Left ventricle myocardium inferior (tissue), 1 donor: Measurements from ENCODE around the gene PPP1R13L. TPM values are rescaled to one million over a fixed set of nuclear protein-coding genes. Genes with fewer than 3 reads are reported as not detected.

Source experiments
- DNase-seq: peaks from one replicate; pipeline ENCODE4 v3.0.0-alpha.2; 2020
- H3K27ac ChIP-seq: fragments of 200-600 bp; replicated peaks from 2 replicates; pipeline ENCODE4 v1.8.0; 2021
- H3K27me3 ChIP-seq: fragments of 200-600 bp; 2 replicates; pipeline ENCODE4 v1.8.0; 2021; ENCODE audit warnings: low read depth
- H3K36me3 ChIP-seq: fragments of 200-600 bp; 2 replicates; pipeline ENCODE4 v1.8.0; 2021
- H3K4me1 ChIP-seq: fragments of 200-600 bp; 2 replicates; pipeline ENCODE4 v1.8.0; 2021
- H3K4me3 ChIP-seq: fragments of 200-600 bp; 2 replicates; pipeline ENCODE4 v1.8.0; 2021; ENCODE audit warnings: mild to moderate bottlenecking, moderate library complexity
- H3K9me3 ChIP-seq: fragments of 200-600 bp; replicated peaks from 2 replicates; pipeline ENCODE4 v1.8.0; 2021
- CTCF ChIP-seq: fragments of 200-600 bp; IDR thresholded peaks from 2 replicates; pipeline ENCODE4 v1.8.0; 2021; ENCODE audit warnings: antibody characterized with exemption, mild to moderate bottlenecking, borderline replicate concordance
- intact Hi-C: fragments of 100-400 bp; cut with micrococcal nuclease; formaldehyde crosslinking; loops from one replicate; pipeline ENCODE4 v1.11.0; 2022
- total RNA-seq: library from RNA; stranded (reverse); fragmentation: NEBNext Ultra II Directional; extraction: Animal tissue kit (Norgen Biotek cat#: 25700); gene quantifications from one replicate; pipeline ENCODE4 v1.2.1, GENCODE V29; 2021
- donor health status: DM: no; HTN: yes; CAD: no; lungs with severe emphysema.

Gene PPP1R13L
- total RNA-seq, 1 donor from 2014 or later, result 207 TPM

GRCh38 chr19:45355910-45356309, 49.0 kb downstream of the PPP1R13L start:
- intact Hi-C loops, result no loop called here
- TF ChIP-seq CTCF, result no peak
- H3K4me1 ChIP-seq, result no peaks in the 10 kb centered on the region
- no peak for DNase-seq
- no peaks in the 10 kb centered on the region for H3K9me3 ChIP-seq
- no peak overlapping the region for H3K4me3 ChIP-seq
- H3K27ac ChIP-seq, result no peak overlapping the region
- H3K36me3 ChIP-seq, result peaks cover 51% of the 10 kb centered on the region
- H3K27me3 ChIP-seq, result no peaks in the 10 kb centered on the region

DNA sequence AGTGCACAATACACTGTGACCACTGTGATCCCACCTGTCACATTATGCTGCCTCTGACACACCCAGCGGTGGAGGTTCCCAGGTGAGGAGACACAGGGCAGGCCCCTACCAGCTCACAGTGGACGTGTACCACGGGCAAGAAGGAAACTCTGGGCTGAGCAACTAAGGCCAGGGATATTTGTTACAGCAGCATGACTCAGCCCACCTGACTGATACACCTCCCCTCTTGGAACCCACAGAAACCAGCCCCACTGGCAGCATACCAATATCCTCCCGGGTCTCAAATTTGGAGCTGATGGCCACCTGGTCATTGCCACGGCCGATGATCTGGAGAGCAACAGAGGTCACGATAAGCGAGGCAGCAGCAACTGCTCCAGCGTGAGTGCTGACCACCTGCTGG, 49.5 kb downstream of the PPP1R13L start:
- intact Hi-C loops, result no loop called here
- H3K36me3 ChIP-seq, result peaks cover 47% of the 10 kb centered on the region
- H3K9me3 ChIP-seq, result no peaks in the 10 kb centered on the region
- no peak for DNase-seq
- H3K27me3 ChIP-seq, result no peaks in the 10 kb centered on the region
- H3K27ac ChIP-seq, result no peak overlapping the region
- no peak for TF ChIP-seq CTCF
- H3K4me3 ChIP-seq, result no peak overlapping the region
- H3K4me1 ChIP-seq, result no peaks in the 10 kb centered on the region

DNA sequence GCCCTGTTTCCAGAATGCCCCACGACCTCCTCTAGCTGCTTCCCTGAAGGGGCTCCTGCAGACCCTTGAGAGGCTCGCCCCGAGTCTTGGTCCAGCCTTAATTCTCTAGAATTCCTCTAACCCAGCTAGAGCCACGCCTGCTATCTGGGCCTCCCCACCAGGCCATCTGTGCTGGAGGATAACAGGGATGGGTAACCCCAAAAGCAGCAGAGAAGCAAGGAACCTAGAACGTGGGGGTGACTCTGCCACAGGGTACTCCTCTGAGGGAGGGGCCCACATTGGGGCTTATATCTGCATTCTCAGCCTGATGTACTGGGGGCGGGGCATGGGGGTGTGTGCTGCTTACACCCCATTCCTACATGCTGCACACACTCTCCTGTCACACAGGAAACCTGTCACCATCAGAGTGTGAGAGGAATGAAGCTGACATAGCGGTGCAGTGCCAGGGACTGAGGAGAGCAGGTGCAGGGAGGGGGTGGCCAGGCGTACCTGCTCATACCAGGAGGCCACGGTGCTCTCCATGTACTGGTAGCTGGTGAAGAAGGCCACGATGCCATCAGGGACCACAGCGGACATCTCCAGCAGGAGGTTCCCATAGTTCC, 50.5 kb downstream of the PPP1R13L start:
- peaks cover 47% of the 10 kb centered on the region for H3K36me3 ChIP-seq

DNA sequence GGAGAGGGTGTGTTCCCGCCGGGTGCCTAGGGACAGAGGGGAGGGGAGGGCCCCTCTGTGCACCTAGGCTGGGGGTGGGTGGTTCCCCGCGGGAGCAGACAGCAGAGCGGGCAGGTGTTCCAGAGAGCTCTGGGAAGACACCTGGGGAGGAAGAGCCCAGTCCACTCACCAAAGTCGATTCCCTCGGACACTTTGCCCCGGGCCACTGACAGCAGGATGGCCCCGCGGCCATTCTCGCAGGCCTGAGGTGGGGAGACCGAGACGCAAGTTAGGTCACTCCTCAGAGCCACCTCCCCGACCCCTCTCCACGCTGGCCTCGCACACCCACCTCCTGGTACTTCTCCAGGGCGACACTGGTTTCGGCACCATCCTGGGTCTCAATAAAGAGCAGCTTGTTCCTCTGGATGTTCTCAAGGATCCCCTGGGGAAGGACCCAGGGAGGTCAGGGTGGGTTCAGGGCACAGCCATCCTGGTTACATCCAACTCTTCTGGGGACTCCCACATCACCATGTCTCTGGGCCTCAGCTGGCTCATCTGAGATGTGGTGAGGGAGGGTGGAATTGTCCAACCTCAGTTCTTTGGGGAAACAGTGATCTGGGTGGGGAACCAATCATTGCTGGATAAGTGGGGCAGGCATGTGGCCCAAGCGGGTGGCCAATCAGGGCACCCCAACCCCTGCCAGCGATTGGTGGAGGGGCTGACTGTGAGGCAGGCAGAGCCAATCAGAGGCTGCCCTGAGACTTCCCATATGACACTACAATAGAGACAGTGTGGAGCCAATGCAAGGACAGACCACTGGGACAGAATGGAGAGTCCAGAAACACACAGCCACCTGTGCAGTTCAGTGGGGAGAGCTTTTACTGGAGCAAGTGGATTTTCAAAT, 51.7 kb downstream of the PPP1R13L start:
- peaks cover 47% of the 10 kb centered on the region for H3K36me3 ChIP-seq
- H3K27me3 ChIP-seq, result no peaks in the 10 kb centered on the region
- intact Hi-C loops, result no loop called here
- no peaks in the 10 kb centered on the region for H3K4me1 ChIP-seq
- no peak for TF ChIP-seq CTCF
- DNase-seq, result no peak
- H3K27ac ChIP-seq, result no peak overlapping the region
- no peak overlapping the region for H3K4me3 ChIP-seq
- H3K9me3 ChIP-seq, result no peaks in the 10 kb centered on the region

More for the DNA sequence above, 50.5 kb downstream of the PPP1R13L start:
- Histone ChIP-seq H3K9me3 (no peaks in the 10 kb centered on the region), H3K27me3 (no peaks in the 10 kb centered on the region), H3K27ac (no peak overlapping the region), H3K4me3 (no peak overlapping the region), H3K4me1 (no peaks in the 10 kb centered on the region)
- intact Hi-C loops, result no loop called here
- no peak for TF ChIP-seq CTCF
- no peak for DNase-seq

DNA sequence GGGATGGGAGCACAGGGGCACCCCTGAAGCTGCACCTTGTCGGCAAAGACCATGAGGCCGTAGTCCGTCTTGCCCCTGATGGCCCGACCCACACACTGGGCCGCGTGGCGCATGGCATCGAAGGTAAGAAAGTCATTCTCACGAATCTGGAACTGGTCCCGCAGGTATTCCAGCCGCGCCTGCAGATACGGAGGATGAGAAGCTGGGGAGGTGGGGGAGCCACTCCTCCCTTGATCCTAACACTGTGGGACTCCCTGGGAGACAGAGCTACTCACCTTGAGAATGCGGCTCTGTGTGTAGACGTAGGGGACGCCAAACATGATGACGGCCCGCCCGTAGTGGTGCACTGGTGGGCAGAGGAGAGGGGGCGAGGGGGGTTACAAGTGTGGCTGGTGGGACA, 52.4 kb downstream of the PPP1R13L start:
- Histone ChIP-seq H3K27ac (no peak overlapping the region), H3K36me3 (peaks cover 47% of the 10 kb centered on the region), H3K4me3 (no peak overlapping the region), H3K4me1 (no peaks in the 10 kb centered on the region), H3K9me3 (no peaks in the 10 kb centered on the region), H3K27me3 (peaks cover 6% of the 10 kb centered on the region)
- intact Hi-C loops, result no loop called here
- TF ChIP-seq CTCF, result no peak
- no peak for DNase-seq
